Hepatocyte (in vitro differentiated cells): ENCODE results near the gene PLCL2.

Experiments
- EZH2 ChIP-seq: fragments of 200-600 bp; sonication (generic); IDR thresholded peaks from 2 replicates; pipeline ENCODE4 v1.6.1; 2016; ENCODE audit warnings: antibody characterized with exemption, mild to moderate bottlenecking, borderline replicate concordance
- TF ChIP-seq, protein P1 (sequence below): fragments of 200-600 bp; sonication (generic); IDR thresholded peaks from 2 replicates; pipeline ENCODE4 v1.5.1; 2016; ENCODE audit warnings: antibody characterized with exemption, mild to moderate bottlenecking; ENCODE audit not compliant: poor library complexity

DNA sequence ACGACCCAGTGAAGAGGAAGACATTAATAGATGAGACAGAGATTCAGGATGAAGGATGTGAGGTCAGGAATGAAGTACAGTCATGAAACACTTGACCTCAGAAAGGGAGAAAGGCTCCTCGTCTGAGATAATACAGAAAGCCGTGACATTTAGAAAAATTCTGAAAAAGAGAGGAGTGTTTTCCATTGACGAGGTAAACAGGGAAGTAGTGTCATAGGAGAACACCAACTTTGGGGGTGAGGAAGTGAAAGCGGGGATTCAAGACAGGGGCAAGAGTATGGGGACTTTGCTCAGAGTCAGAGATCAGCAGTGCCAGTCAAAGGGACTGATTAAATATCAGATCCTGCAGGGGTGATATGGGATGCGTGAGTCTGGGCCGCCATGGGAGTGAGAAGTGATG, 160.9 kb downstream of the PLCL2 start:
- no peak for TF ChIP-seq EZH2
- TF ChIP-seq, protein P1, sequence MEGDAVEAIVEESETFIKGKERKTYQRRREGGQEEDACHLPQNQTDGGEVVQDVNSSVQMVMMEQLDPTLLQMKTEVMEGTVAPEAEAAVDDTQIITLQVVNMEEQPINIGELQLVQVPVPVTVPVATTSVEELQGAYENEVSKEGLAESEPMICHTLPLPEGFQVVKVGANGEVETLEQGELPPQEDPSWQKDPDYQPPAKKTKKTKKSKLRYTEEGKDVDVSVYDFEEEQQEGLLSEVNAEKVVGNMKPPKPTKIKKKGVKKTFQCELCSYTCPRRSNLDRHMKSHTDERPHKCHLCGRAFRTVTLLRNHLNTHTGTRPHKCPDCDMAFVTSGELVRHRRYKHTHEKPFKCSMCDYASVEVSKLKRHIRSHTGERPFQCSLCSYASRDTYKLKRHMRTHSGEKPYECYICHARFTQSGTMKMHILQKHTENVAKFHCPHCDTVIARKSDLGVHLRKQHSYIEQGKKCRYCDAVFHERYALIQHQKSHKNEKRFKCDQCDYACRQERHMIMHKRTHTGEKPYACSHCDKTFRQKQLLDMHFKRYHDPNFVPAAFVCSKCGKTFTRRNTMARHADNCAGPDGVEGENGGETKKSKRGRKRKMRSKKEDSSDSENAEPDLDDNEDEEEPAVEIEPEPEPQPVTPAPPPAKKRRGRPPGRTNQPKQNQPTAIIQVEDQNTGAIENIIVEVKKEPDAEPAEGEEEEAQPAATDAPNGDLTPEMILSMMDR = no peak
